Cardiac fibroblast (primary cell): ENCODE measurements around the gene CACNA1H.

ENCODE experiments used
- DNase-seq, 2 donors: peaks; one replicate each; pipeline versions ENCODE4 v3.0.0 to v3.0.0-alpha.2; 2010; ENCODE audit warnings: low read depth in 2 of 2
- H3K4me3 ChIP-seq, 2 donors: replicated peaks in 1 of 2; 1 replicate in 1 of 2; 2 replicates in 1 of 2; pipeline ENCODE4 v1.5.1; 2011; ENCODE audit warnings: low read depth in 2 of 2, low read length in 2 of 2, mild to moderate bottlenecking in 2 of 2, moderate library complexity in 1 of 2
- TF ChIP-seq, protein P1 (sequence below): IDR thresholded peaks from one replicate; pipeline ENCODE4 v1.5.1; 2011; ENCODE audit warnings: low read depth, mild to moderate bottlenecking, low read length, inconsistent platforms

Gene CACNA1H

DNA sequence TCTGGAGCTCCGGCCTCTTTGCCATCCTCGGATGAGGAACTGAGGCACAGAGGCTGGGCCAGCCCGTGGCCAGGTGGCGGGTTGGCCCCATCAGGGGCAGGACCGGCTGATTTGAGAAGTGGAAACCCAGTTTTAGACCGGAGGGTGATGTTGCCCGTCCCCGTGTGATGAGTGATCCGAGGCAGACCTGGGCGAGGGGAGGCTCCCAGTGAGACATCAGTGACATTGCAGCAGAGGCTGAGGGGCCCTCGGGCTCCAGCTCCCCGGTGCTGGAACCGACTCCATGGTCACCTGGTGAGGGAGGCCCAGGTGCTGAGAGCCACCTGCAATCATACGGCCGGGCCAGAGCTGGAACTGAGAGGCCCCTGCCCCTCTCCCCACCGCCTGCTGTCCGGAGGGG, 26.9 kb upstream of the CACNA1H start:
- TF ChIP-seq, protein P1, sequence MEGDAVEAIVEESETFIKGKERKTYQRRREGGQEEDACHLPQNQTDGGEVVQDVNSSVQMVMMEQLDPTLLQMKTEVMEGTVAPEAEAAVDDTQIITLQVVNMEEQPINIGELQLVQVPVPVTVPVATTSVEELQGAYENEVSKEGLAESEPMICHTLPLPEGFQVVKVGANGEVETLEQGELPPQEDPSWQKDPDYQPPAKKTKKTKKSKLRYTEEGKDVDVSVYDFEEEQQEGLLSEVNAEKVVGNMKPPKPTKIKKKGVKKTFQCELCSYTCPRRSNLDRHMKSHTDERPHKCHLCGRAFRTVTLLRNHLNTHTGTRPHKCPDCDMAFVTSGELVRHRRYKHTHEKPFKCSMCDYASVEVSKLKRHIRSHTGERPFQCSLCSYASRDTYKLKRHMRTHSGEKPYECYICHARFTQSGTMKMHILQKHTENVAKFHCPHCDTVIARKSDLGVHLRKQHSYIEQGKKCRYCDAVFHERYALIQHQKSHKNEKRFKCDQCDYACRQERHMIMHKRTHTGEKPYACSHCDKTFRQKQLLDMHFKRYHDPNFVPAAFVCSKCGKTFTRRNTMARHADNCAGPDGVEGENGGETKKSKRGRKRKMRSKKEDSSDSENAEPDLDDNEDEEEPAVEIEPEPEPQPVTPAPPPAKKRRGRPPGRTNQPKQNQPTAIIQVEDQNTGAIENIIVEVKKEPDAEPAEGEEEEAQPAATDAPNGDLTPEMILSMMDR, result no peak
- no peak for DNase-seq
- H3K4me3 ChIP-seq, result no peak overlapping the region

DNA sequence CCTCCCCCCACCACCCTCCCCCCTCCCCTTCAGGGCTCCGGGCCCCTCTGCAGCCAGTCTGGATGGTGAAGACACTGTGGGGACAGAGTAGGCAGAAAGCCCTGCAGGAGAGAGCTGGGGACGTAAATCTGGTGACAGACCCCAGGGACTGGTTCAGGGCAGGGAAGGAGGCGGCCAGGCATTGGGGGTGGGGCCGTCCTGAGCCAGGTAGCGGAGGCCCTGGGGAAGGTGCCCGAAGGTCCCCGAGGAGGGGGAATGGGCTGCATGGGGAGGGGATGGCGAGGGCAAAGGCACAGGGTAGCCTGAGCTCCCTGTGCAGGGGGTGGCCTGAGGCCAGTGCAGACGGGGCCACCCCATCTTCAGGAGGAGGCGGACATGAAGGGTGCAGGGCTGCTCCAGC, 26.3 kb upstream of the CACNA1H start:
- DNase-seq, result no peak
- TF ChIP-seq, protein P1, result no peak
- H3K4me3 ChIP-seq, result no peak overlapping the region

DNA sequence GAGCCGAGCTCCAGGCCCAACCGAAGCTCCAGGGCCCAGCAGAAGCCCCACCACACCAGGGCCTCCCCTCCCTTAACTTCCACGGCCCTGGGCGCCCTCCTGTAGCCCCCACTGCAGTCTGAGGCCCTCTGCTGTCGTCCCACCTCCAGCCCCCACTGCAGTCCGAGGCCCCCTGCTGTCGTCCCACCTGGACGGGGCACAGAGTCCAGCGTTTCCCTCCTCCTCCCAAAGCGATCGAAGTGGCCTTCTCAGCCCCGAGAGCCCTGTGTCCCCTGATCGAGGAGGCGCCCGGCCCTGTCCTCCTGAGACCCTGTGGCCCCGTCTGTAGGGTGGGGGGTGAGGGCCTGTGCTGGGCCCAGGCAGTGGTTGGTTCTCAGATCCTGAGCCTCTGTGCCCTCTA, 25.8 kb upstream of the CACNA1H start:
- TF ChIP-seq, protein P1, result no peak

DNA sequence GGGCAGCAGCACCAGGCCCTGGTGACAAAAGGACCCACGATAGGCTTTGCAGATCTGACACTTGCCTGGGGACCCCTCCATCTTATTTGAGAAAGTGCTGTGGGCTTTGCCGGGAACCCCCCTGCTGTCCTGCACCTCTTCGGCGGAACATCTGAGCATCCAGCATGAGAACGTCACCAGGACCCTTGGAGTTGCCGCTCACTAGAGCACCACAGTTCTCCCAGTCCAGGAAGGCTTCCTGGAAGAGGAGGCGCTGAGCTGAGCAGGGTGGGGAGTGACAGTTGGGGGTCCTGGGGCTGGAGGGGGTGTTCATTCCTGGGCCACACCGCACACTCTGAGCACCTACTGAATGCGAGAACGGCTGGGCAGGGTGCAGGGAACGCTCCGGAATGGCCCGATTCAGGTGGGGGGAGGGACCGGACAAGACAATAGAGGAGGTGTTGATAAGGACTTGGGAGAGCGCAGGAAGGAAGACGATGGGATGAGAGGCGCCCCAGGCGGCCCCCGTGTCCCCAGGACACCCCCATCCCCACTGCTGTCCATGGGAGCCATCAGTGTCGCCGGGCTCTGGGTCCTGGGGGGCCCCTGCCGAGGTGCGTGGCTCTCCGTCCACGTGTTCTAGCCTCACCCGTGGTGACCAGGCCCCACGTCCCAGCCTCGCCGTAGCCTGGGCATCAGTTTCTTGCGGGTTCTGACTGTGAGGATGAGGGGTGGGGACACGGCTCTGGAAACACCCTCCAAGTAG, 24.8 kb upstream of the CACNA1H start:
- no peak for DNase-seq
- no peak overlapping the region for H3K4me3 ChIP-seq
- TF ChIP-seq, protein P1, result no peak

More for the DNA sequence above, 25.8 kb upstream of the CACNA1H start:
- no peak overlapping the region for H3K4me3 ChIP-seq
- DNase-seq, result no peak

DNA sequence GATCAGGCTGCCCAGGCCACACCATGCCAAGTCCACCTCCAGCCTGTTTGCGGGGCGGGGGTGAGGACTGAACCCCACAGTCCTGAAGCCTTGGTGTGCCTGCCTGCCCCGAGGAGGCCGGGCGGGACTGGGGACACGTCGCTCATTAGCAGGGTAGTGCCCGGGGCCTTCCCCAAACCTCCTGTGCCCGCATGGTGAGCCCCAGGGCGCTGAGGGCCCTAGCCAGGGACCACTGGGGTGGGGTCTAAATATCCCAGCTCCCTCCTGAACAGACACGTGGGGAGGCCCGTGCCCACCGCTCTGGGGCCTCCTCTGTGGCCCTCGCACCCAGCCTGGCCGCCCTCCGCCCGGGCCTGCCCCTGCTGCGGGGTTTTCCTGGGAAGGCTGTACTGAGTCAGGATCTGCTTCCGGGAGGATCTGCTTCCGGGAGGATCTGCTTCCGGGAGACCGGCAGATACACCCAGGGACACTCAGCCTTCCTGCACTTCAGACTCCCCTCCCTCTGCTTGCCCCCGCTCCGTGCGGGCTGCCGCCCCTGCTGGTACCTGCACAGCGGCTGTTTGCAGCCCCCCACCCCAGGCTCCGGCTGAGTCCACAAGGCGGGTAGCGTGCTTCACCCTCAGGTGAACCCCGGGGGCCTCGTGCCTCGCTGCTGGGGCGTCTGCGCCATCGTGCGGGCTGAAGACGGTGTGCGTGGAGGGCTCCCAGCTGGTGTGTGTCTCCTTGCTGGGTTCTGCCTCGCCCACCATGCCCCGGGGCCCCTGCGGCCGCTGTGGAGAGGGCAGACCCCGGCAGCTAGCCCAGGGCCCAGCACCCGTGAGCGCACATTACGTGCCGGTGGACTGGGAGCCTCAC, 23.6 kb upstream of the CACNA1H start:
- H3K4me3 ChIP-seq, result no peak overlapping the region
- TF ChIP-seq, protein P1, result no peak
- no peak for DNase-seq

DNA sequence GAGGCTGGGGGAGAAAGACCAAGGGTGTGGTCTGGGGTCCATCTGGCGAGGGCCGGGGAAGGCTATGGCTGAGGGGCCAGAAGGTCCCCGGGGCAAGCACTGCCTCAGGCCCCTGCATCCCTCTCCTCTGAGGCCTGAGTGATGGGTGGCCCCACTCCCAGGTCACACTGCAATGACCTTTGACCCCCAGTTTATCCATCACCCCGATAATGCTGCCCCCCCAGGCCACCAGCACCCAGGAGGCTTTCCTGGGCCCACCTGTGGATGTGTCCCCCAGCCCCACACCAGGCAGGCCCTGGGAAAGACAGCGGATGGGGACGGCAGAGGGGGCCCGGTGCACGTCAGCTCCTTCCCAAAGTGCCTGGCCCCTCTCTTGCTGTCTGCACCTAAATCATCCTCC, 22.5 kb upstream of the CACNA1H start:
- TF ChIP-seq, protein P1, result no peak
- no peak for DNase-seq
- no peak overlapping the region for H3K4me3 ChIP-seq
